Neural cell (in vitro differentiated cells): ENCODE results near the gene TIMM17B. TPM values are rescaled to one million over a fixed set of nuclear protein-coding genes. Genes with fewer than 3 reads are reported as not detected.

Experiments
- H2AFZ ChIP-seq: fragments of 200-600, 300-800 bp; sonication (generic), shearing (Covaris generic); 2 replicates; pipeline ENCODE4 v1.6.0; 2014; ENCODE audit warnings: low read depth, mild to moderate bottlenecking, antibody characterized with exemption, low read length, moderate library complexity
- H3F3A ChIP-seq: fragments of 200-600 bp; shearing (Covaris generic); 2 replicates; pipeline ENCODE4 v1.6.1; 2016; ENCODE audit warnings: mild to moderate bottlenecking, moderate library complexity, mixed read lengths, antibody characterized with exemption, low read length; ENCODE audit not compliant: insufficient read depth, poor library complexity, severe bottlenecking
- H3K27ac ChIP-seq: fragments of 200-600, 300-800 bp; sonication (generic), shearing (Covaris generic); 2 replicates; pipeline ENCODE4 v1.5.1; 2014; ENCODE audit warnings: mild to moderate bottlenecking, low read length, moderate library complexity
- H3K27me3 ChIP-seq: fragments of 300-800, 200-600 bp; sonication (generic), shearing (Covaris generic); 2 replicates; pipeline ENCODE4 v1.6.0; 2014; ENCODE audit warnings: mild to moderate bottlenecking, low read depth, low read length, moderate library complexity; ENCODE audit not compliant: insufficient read depth
- H3K36me3 ChIP-seq: fragments of 300-800, 200-600 bp; sonication (generic), shearing (Covaris generic); 2 replicates; pipeline ENCODE4 v1.5.1; 2014; ENCODE audit warnings: mild to moderate bottlenecking, antibody characterized with exemption, low read length, moderate library complexity; ENCODE audit not compliant: insufficient read depth
- H3K4me2 ChIP-seq: fragments of 300-800, 200-600 bp; sonication (generic), shearing (Covaris generic); 2 replicates; pipeline ENCODE4 v1.6.0; 2014; ENCODE audit warnings: mild to moderate bottlenecking, low read length
- H3K4me3 ChIP-seq: fragments of 300-800, 200-600 bp; sonication (generic), shearing (Covaris generic); 2 replicates; pipeline ENCODE4 v1.5.1; 2014; ENCODE audit warnings: mild to moderate bottlenecking, low read length, moderate library complexity
- H3K79me2 ChIP-seq: fragments of 200-600 bp; shearing (Covaris generic); replicated peaks from 2 replicates; pipeline ENCODE4 v1.6.0; 2014; ENCODE audit warnings: mild to moderate bottlenecking, low read length, moderate library complexity; ENCODE audit not compliant: insufficient read depth
- H3K9ac ChIP-seq: fragments of 300-800, 200-600 bp; sonication (generic), shearing (Covaris generic); 2 replicates; pipeline ENCODE4 v1.6.1; 2016; ENCODE audit warnings: mild to moderate bottlenecking, low read length, mixed read lengths
- H3K9me2 ChIP-seq: fragments of 200-600 bp; shearing (Covaris generic); 2 replicates; pipeline ENCODE4 v1.6.1; 2016; ENCODE audit warnings: mild to moderate bottlenecking, low read length, mixed read lengths; ENCODE audit not compliant: insufficient read depth
- H3K9me3 ChIP-seq: fragments of 200-600, 300-800 bp; sonication (generic), shearing (Covaris generic); 2 replicates; pipeline ENCODE4 v1.6.1; 2016; ENCODE audit warnings: mild to moderate bottlenecking, mixed run types, low read length, moderate library complexity, mixed read lengths
- H4K20me1 ChIP-seq: fragments of 200-600 bp; shearing (Covaris generic); 2 replicates; pipeline ENCODE4 v1.6.1; 2016; ENCODE audit warnings: mild to moderate bottlenecking, mixed run types; ENCODE audit not compliant: insufficient read depth
- EP300 ChIP-seq: fragments of 450-650 bp; conservative IDR thresholded peaks from 2 replicates; pipeline ENCODE4 v1.6.1; 2014; ENCODE audit warnings: antibody characterized with exemption, mild to moderate bottlenecking, moderate library complexity; ENCODE audit not compliant: poor library complexity, severe bottlenecking
- EZH2 ChIP-seq: fragments of 200-600, 300-800 bp; shearing (Covaris generic), sonication (generic); IDR thresholded peaks from 2 replicates; pipeline ENCODE4 v1.6.1; 2014; ENCODE audit warnings: antibody characterized with exemption, low read length, borderline replicate concordance, mild to moderate bottlenecking; ENCODE audit not compliant: insufficient read depth, poor library complexity, severe bottlenecking
- MXI1 ChIP-seq: fragments of 450-650 bp; conservative IDR thresholded peaks from 2 replicates; pipeline ENCODE4 v1.6.1; 2014; ENCODE audit warnings: antibody characterized with exemption, mild to moderate bottlenecking; ENCODE audit not compliant: poor library complexity, severe bottlenecking
- POLR2AphosphoS5 ChIP-seq: IDR thresholded peaks from 2 replicates; pipeline ENCODE4 v1.6.1; 2012
- RAD21 ChIP-seq: fragments of 450-650 bp; conservative IDR thresholded peaks from 2 replicates; pipeline ENCODE4 v1.6.1; 2014; ENCODE audit warnings: antibody characterized with exemption, mild to moderate bottlenecking, moderate library complexity
- SMC3 ChIP-seq: fragments of 450-650 bp; conservative IDR thresholded peaks from 2 replicates; pipeline ENCODE4 v1.6.1; 2014; ENCODE audit warnings: antibody characterized with exemption, mild to moderate bottlenecking, moderate library complexity; ENCODE audit not compliant: poor library complexity
- TAF1 ChIP-seq: IDR thresholded peaks from 2 replicates; pipeline ENCODE4 v1.6.1; 2012; ENCODE audit warnings: low read depth
- polyA plus RNA-seq: library from polyadenylated mRNA; depleted of rRNA; stranded (reverse); fragments of >200 nt; gene quantifications from 2 replicates; pipeline ENCODE4 v1.2.3, GENCODE V29; 2014
- TF ChIP-seq, protein P1 (sequence below): fragments of 450-650 bp; IDR thresholded peaks from 2 replicates; pipeline ENCODE4 v1.5.1; 2014; ENCODE audit warnings: antibody characterized with exemption, mild to moderate bottlenecking, moderate library complexity; ENCODE audit not compliant: poor library complexity, severe bottlenecking
- TF ChIP-seq, protein P2 (sequence below): IDR thresholded peaks from 2 replicates; pipeline ENCODE4 v1.6.1; 2012; ENCODE audit warnings: borderline replicate concordance

TIMM17B gene
- polyA plus RNA-seq, 1 donor from 2014 or later, result 131 TPM

DNA sequence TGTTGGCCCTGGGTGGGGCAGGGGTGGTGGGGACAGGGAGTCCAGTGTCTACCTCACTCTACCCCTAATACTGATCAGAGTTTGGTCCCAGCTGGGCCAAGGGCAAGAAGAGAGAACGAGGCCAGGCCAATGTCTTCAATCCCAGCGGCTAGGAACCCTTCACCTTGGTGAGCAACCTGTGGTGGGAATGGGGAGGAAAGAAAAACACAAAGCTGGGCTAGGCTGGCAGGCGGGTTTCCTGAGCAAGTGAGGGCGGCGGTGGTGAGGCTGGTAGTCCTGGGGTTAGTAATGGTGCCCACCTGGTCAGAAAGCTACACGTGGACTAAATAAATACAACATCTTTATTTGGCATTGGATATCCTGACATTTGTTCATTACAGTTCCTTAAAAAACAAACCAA lies 5.7 kb upstream of the TIMM17B start:
- no peak overlapping the region for H3K4me2 ChIP-seq
- no peaks in the 10 kb centered on the region for H3K9me2 ChIP-seq
- TF ChIP-seq, protein P1, sequence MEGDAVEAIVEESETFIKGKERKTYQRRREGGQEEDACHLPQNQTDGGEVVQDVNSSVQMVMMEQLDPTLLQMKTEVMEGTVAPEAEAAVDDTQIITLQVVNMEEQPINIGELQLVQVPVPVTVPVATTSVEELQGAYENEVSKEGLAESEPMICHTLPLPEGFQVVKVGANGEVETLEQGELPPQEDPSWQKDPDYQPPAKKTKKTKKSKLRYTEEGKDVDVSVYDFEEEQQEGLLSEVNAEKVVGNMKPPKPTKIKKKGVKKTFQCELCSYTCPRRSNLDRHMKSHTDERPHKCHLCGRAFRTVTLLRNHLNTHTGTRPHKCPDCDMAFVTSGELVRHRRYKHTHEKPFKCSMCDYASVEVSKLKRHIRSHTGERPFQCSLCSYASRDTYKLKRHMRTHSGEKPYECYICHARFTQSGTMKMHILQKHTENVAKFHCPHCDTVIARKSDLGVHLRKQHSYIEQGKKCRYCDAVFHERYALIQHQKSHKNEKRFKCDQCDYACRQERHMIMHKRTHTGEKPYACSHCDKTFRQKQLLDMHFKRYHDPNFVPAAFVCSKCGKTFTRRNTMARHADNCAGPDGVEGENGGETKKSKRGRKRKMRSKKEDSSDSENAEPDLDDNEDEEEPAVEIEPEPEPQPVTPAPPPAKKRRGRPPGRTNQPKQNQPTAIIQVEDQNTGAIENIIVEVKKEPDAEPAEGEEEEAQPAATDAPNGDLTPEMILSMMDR, result no peak
- no peak for TF ChIP-seq SMC3
- no peak for TF ChIP-seq MXI1
- no peak for TF ChIP-seq EP300
- TF ChIP-seq, protein P2, sequence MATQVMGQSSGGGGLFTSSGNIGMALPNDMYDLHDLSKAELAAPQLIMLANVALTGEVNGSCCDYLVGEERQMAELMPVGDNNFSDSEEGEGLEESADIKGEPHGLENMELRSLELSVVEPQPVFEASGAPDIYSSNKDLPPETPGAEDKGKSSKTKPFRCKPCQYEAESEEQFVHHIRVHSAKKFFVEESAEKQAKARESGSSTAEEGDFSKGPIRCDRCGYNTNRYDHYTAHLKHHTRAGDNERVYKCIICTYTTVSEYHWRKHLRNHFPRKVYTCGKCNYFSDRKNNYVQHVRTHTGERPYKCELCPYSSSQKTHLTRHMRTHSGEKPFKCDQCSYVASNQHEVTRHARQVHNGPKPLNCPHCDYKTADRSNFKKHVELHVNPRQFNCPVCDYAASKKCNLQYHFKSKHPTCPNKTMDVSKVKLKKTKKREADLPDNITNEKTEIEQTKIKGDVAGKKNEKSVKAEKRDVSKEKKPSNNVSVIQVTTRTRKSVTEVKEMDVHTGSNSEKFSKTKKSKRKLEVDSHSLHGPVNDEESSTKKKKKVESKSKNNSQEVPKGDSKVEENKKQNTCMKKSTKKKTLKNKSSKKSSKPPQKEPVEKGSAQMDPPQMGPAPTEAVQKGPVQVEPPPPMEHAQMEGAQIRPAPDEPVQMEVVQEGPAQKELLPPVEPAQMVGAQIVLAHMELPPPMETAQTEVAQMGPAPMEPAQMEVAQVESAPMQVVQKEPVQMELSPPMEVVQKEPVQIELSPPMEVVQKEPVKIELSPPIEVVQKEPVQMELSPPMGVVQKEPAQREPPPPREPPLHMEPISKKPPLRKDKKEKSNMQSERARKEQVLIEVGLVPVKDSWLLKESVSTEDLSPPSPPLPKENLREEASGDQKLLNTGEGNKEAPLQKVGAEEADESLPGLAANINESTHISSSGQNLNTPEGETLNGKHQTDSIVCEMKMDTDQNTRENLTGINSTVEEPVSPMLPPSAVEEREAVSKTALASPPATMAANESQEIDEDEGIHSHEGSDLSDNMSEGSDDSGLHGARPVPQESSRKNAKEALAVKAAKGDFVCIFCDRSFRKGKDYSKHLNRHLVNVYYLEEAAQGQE, result no peak
- no peak for TF ChIP-seq EZH2
- H3K79me2 ChIP-seq, result no peaks in the 10 kb centered on the region
- no peaks in the 10 kb centered on the region for H3F3A ChIP-seq
- no peak overlapping the region for H3K4me3 ChIP-seq
- no peaks in the 10 kb centered on the region for H3K36me3 ChIP-seq
- no peaks in the 10 kb centered on the region for H4K20me1 ChIP-seq
- no peak overlapping the region for H3K27ac ChIP-seq
- no peak overlapping the region for H3K9ac ChIP-seq
- H3K27me3 ChIP-seq, result no peaks in the 10 kb centered on the region
- H3K9me3 ChIP-seq, result no peaks in the 10 kb centered on the region
- no peak overlapping the region for H2AFZ ChIP-seq

DNA sequence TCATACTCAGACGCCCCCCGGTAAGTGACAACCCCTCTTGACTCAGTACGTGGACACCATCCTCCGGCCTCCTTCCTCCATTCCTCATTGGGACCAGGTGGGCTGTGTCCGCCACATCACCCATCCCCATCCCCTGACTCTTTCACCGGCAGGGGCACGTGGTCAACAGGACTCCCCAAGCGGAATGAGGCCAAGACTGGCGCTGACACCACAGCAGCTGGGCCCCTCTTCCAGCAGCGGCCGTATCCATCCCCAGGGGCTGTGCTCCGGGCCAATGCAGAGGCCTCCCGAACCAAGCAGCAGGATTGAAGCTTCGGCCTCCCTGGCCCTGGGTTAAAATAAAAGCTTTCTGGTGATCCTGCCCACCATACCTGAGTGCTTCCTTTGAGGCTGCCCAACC lies 5.2 kb upstream of the TIMM17B start:
- no peaks in the 10 kb centered on the region for H3K79me2 ChIP-seq
- H3K9me3 ChIP-seq, result no peaks in the 10 kb centered on the region
- no peaks in the 10 kb centered on the region for H3K27me3 ChIP-seq
- H3K9ac ChIP-seq, result no peak overlapping the region
- H3K9me2 ChIP-seq, result no peaks in the 10 kb centered on the region
- H3K4me2 ChIP-seq, result no peak overlapping the region
- H3F3A ChIP-seq, result no peaks in the 10 kb centered on the region
- H3K27ac ChIP-seq, result no peak overlapping the region
- H3K36me3 ChIP-seq, result no peaks in the 10 kb centered on the region
- H3K4me3 ChIP-seq, result no peak overlapping the region
- TF ChIP-seq TAF1 (no peak), EZH2 (no peak), RAD21 (no peak), SMC3 (no peak), EP300 (no peak), POLR2AphosphoS5 (no peak), MXI1 (no peak)
- TF ChIP-seq, protein P2, result no peak
- TF ChIP-seq, protein P1, result no peak
- no peaks in the 10 kb centered on the region for H4K20me1 ChIP-seq
- no peak overlapping the region for H2AFZ ChIP-seq
